ENCODE data around the gene PPM1B. TPM values are rescaled to one million over a fixed set of nuclear protein-coding genes. Genes with fewer than 3 reads are reported as not detected.
"Not testable (repeated sequence)": the region's sequence is repeated elsewhere in the genome, so short reads cannot be mapped to it uniquely, and the experiment has no call there.

Gene PPM1B
- total RNA-seq, 1 donor from 2014 or later: 32.2 TPM

DNA sequence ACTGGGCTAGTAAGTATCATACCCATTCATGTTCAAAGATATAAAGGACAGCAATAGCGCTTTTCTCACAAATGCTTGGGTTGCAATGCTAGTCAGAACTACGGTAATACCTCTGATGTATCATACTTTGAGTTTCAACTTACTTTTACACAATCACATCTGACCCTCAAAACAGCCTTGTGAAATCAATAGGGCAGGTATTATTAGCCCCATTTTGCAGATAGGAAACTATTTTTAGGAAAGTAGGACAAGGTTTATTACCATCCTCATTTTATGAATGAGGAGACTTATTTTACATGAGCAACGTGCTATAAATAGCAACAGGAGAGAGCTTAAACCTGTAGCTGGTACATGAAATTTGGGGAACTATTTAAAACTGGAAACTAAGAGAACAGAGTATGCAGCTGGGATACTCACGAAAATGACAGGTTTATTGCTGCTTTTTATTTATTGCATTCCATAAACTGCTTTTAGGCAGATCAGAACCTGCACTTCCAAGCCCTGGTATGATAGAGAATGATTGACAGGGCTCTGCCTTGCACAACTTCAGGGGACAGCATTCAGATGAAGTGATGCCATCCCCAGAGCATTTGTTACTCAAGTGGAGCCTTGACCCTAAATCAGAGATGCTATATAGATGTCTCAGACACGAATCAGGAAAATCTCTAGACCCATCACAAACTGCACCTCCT is 42.4 kb upstream of the PPM1B start:
- H3K27ac ChIP-seq: no peak overlapping the region
- no peaks in the 10 kb centered on the region for H3K9me3 ChIP-seq
- H3K4me1 ChIP-seq: peaks cover 6% of the 10 kb centered on the region
- TF ChIP-seq, protein P1, sequence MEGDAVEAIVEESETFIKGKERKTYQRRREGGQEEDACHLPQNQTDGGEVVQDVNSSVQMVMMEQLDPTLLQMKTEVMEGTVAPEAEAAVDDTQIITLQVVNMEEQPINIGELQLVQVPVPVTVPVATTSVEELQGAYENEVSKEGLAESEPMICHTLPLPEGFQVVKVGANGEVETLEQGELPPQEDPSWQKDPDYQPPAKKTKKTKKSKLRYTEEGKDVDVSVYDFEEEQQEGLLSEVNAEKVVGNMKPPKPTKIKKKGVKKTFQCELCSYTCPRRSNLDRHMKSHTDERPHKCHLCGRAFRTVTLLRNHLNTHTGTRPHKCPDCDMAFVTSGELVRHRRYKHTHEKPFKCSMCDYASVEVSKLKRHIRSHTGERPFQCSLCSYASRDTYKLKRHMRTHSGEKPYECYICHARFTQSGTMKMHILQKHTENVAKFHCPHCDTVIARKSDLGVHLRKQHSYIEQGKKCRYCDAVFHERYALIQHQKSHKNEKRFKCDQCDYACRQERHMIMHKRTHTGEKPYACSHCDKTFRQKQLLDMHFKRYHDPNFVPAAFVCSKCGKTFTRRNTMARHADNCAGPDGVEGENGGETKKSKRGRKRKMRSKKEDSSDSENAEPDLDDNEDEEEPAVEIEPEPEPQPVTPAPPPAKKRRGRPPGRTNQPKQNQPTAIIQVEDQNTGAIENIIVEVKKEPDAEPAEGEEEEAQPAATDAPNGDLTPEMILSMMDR (IDR thresholded peaks at IDR 0.05): no peak
- TF ChIP-seq POLR2A (IDR thresholded peaks at IDR 0.05): no peak
- no peak for TF ChIP-seq POLR2AphosphoS5 (IDR thresholded peaks at IDR 0.05; ENCODE audit: insufficient read depth in 1 of 2, low read depth in 1 of 2)
- H3K27me3 ChIP-seq: no peaks in the 10 kb centered on the region
- DNase-seq (ENCODE audit: extremely low spot score in 2 of 2): no peak
- H3K36me3 ChIP-seq: no peaks in the 10 kb centered on the region
- intact Hi-C loops (cut with DNase I): no loop called here
- no peak overlapping the region for H3K4me3 ChIP-seq

DNA sequence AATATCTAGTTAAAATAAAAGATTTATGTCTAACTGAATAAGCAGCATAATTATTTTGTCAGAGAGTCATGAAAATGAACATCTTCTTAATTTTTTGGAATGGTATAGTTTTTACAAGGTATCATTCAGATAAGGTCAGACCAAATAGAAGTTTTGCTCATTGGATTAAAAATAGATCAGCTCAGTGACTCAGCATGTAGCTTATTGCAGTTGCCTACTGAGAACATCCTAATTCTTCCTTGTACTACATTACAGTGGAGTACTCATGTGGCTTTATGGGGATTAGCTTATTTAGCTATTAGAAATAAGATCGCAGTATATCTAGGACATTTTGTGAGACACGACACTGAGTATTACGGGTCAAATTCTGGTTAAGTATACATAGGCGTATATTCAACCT is 38.2 kb upstream of the PPM1B start:
- TF ChIP-seq, protein P1 (IDR thresholded peaks at IDR 0.05): no peak
- no peak for TF ChIP-seq POLR2A (IDR thresholded peaks at IDR 0.05)
- no peak for TF ChIP-seq POLR2AphosphoS5 (IDR thresholded peaks at IDR 0.05; ENCODE audit: insufficient read depth in 1 of 2, low read depth in 1 of 2)
- Histone ChIP-seq H3K4me1 (peaks cover 6% of the 10 kb centered on the region), H3K27ac (no peak overlapping the region), H3K9me3 (no peaks in the 10 kb centered on the region), H3K36me3 (no peaks in the 10 kb centered on the region), H3K27me3 (no peaks in the 10 kb centered on the region), H3K4me3 (no peak overlapping the region)
- no peak for DNase-seq (ENCODE audit: extremely low spot score in 2 of 2)
- intact Hi-C loops (cut with DNase I): no loop called here

DNA sequence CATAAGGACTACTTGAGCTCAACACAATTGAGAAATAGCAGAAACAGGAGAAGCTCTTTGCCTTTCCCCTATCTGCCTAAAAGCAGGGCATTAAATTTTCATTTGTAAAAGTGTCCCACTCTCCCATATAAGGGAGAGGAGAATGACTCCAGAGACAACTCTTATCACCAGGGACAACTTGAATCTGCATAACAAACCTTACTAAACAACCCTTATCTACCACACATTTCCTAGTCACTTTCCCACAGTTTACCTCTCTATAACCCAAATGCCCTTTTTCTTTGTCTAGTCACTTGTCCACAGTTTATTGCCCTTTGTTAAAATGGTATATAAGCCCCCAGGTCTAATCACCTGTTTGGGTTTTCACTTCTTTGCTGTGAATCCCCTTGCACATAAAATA is 37.5 kb upstream of the PPM1B start:
- no peak overlapping the region for H3K4me3 ChIP-seq
- H3K27ac ChIP-seq: no peak overlapping the region
- no peaks in the 10 kb centered on the region for H3K36me3 ChIP-seq
- DNase-seq (ENCODE audit: extremely low spot score in 2 of 2): no peak
- TF ChIP-seq, protein P1 (IDR thresholded peaks at IDR 0.05): no peak
- TF ChIP-seq POLR2AphosphoS5 (IDR thresholded peaks at IDR 0.05; ENCODE audit: insufficient read depth in 1 of 2, low read depth in 1 of 2) (no peak), POLR2A (IDR thresholded peaks at IDR 0.05) (no peak)
- no peaks in the 10 kb centered on the region for H3K27me3 ChIP-seq
- intact Hi-C loops (cut with DNase I): no loop called here
- no peaks in the 10 kb centered on the region for H3K9me3 ChIP-seq
- H3K4me1 ChIP-seq: peaks cover 3% of the 10 kb centered on the region

DNA sequence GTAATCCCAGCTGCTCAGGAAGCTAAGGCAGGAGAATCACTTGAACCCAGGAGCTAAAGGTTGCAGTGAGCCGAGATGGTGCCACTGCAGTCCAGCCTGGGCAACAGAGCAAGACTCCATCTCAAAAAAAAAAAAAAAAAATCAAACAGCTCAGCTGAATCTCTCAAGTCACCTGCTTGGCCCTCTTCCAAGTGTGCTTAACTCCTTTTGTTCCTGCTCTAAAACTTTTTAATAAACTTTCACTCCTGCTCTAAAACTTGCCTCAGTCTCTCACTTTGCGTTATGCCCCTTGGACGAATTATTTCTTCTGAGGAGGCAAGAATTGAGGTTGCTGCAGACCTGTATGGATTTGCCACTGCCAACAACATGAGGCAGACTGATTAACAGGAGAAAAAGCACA is 35.1 kb upstream of the PPM1B start:
- H3K9me3 ChIP-seq; DNase-seq (ENCODE audit: extremely low spot score in 2 of 2); H3K4me1 ChIP-seq; intact Hi-C loops (cut with DNase I); H3K27me3 ChIP-seq; H3K4me3 ChIP-seq; H3K36me3 ChIP-seq; H3K27ac ChIP-seq: not testable (repeated sequence)

DNA sequence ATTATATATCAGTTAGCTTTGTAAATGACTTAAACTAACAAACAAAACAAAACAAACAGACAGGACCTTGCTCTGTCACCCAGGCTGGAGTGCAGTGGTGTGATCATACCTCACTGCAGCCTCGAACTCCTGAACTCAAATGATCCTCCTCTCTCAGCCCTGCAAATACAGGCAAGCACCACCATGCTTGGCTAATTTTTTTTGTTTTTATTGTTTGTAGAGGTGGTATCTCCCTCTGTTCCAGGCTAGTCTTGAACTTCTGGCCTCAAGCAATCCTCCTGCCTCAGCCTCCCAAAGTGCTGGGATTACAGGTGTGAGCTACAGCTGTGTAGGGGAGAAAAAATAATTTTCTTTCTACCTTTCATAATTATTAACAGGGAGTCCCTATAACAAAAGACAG is 33.8 kb upstream of the PPM1B start:
- H3K27ac ChIP-seq: no peak overlapping the region
- no peak overlapping the region for H3K4me3 ChIP-seq
- H3K9me3 ChIP-seq: no peaks in the 10 kb centered on the region
- H3K27me3 ChIP-seq: no peaks in the 10 kb centered on the region
- no peak for TF ChIP-seq POLR2AphosphoS5 (IDR thresholded peaks at IDR 0.05; ENCODE audit: insufficient read depth in 1 of 2, low read depth in 1 of 2)
- TF ChIP-seq, protein P1 (IDR thresholded peaks at IDR 0.05): no peak
- TF ChIP-seq POLR2A (IDR thresholded peaks at IDR 0.05): no peak
- no peak for DNase-seq (ENCODE audit: extremely low spot score in 2 of 2)
- H3K36me3 ChIP-seq: no peaks in the 10 kb centered on the region
- intact Hi-C loops (cut with DNase I): no loop called here
- no peaks in the 10 kb centered on the region for H3K4me1 ChIP-seq
